ENCODE results near the gene TOR1AIP1. TPM values are rescaled to one million over a fixed set of nuclear protein-coding genes. Genes with fewer than 3 reads are reported as not detected.

Gene TOR1AIP1
- total RNA-seq, 1 donor from 2014 or later: 28.7 TPM

DNA sequence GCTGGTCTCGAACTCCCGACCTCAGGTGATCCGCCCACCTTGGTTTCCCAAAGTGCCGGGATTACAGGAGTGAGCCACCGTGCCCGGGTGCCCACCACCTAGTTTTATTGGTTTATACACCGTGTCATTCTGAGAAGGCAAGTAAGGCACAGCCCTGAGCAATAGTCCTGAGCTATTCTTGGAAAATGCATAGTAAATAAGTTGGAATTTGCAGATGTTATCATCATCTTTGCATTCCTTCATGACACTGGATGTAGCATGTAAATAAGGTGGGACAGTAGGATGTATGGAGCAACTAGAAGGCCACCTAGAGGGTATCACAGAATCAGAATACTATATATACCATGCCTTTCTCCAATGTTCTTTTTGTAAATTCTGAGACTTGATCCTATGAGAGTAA is 15.5 kb upstream of the TOR1AIP1 start:
- Histone ChIP-seq H3K9me3 (ENCODE audit: control insufficient read depth in 3 of 3, low read length in 3 of 3) (no peaks in the 10 kb centered on the region), H3K4me1 (ENCODE audit: control insufficient read depth in 3 of 3, insufficient read depth in 3 of 3, low read length in 3 of 3) (peaks cover 4 to 13% (median 7%) of the 10 kb centered on the region in 3 donors), H3K36me3 (ENCODE audit: control insufficient read depth in 3 of 3, insufficient read depth in 3 of 3, low read length in 3 of 3) (peaks cover 12 to 26% (median 21%) of the 10 kb centered on the region in 3 donors), H3K4me3 (ENCODE audit: low read length in 3 of 3) (no peak overlapping the region), H3K9ac (ENCODE audit: low read depth in 1 of 3, low read length in 3 of 3) (no peak overlapping the region), H3K27me3 (ENCODE audit: control insufficient read depth in 3 of 3, insufficient read depth in 3 of 3, low read length in 3 of 3) (no peaks in the 10 kb centered on the region), H3K27ac (ENCODE audit: low read depth, low read length) (no peak overlapping the region)

DNA sequence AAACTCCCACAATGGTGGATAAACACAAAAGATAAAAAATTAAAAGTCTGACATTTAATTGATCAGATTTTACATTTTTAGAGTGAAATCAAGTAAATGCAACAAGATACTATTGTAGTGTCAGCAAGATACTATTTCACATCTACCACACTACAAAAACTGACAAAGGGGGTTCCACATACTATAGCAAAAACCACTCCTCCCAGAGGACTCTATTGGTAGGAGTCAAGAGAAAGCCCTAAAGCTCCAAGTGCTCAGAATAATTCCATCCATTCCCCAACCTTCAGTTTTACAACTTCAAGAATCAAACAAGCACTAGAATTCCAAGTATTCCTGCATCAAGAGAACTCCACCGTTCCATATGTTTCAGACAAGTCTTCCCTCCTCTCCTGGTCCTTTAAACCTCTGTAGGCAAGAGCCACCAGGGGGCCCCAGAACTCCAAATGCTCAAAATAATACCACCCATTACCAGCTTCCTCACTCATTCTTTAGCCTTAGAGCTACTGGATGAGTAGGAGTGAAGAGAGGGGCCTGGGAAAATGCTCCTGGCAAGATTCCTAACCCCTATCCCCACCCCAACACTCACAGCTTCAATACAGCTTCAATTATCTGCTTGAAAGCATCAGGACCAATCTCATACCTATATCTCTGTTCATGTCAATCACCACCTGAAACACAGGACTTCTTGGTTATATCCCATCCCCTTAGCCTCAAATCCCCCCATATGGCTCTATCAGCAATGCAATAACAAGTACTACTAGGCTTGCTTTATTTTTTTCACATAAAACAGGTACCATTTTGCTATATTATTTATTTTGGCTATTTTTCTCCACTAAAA is 14.4 kb upstream of the TOR1AIP1 start:
- no peak overlapping the region for H3K27ac ChIP-seq (ENCODE audit: low read depth, low read length)
- no peak overlapping the region for H3K9ac ChIP-seq (ENCODE audit: low read depth in 1 of 3, low read length in 3 of 3)
- no peaks in the 10 kb centered on the region for H3K9me3 ChIP-seq (ENCODE audit: control insufficient read depth in 3 of 3, low read length in 3 of 3)
- H3K4me1 ChIP-seq (ENCODE audit: control insufficient read depth in 3 of 3, insufficient read depth in 3 of 3, low read length in 3 of 3): peaks cover 7 to 21% (median 9%) of the 10 kb centered on the region in 3 donors
- H3K36me3 ChIP-seq (ENCODE audit: control insufficient read depth in 3 of 3, insufficient read depth in 3 of 3, low read length in 3 of 3): peaks cover 12 to 26% (median 21%) of the 10 kb centered on the region in 3 donors
- H3K4me3 ChIP-seq (ENCODE audit: low read length in 3 of 3): no peak overlapping the region
- no peaks in the 10 kb centered on the region for H3K27me3 ChIP-seq (ENCODE audit: control insufficient read depth in 3 of 3, insufficient read depth in 3 of 3, low read length in 3 of 3)

DNA sequence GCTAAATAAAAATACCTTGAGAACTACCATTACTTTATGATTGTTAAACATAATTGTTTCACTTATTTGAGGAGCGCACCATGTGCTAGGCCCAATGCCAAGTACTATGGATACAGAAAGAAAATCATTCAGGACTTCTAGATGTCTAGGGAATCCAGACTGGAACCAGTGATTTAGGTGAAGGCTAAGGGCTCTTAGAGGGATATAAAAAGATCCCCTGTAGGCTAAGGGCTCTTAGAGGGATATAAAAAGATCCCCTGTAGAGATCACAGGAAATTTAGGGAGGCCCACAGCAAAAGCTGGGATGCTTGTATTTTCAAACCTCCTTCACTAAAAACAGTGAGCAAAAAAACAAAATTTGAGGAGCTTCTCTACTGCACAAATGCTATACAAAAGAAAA is 11.2 kb upstream of the TOR1AIP1 start:
- peaks cover under 1 to 19% (median 18%) of the 10 kb centered on the region in 3 donors for H3K36me3 ChIP-seq (ENCODE audit: control insufficient read depth in 3 of 3, insufficient read depth in 3 of 3, low read length in 3 of 3)
- peaks cover 7 to 21% (median 9%) of the 10 kb centered on the region in 3 donors for H3K4me1 ChIP-seq (ENCODE audit: control insufficient read depth in 3 of 3, insufficient read depth in 3 of 3, low read length in 3 of 3)

DNA sequence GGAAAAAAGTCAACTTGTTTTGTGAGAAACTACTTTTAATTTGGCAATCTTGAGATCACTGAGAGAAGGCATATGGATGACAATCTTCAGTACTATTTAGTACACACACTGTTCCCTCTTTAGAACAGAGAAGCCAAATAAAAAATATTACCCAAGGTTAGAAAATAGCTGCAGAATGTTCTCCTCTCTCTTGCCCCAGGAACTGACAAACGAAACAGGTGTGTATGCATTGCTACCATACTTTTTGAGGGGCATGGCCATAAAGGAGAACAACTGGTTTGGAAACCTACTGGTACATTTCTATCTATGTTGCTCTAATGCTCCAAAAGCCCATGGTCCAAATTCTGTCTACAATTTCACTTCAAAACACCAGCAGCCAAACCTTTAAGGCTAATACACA is 10.1 kb upstream of the TOR1AIP1 start:
- no peak overlapping the region for H3K9ac ChIP-seq (ENCODE audit: low read depth in 1 of 3, low read length in 3 of 3)
- H3K4me1 ChIP-seq (ENCODE audit: control insufficient read depth in 3 of 3, insufficient read depth in 3 of 3, low read length in 3 of 3): peaks cover 9 to 26% (median 9%) of the 10 kb centered on the region in 3 donors
- H3K36me3 ChIP-seq (ENCODE audit: control insufficient read depth in 3 of 3, insufficient read depth in 3 of 3, low read length in 3 of 3): peaks cover 0 to 20% (median 16%) of the 10 kb centered on the region in 3 donors
- H3K27me3 ChIP-seq (ENCODE audit: control insufficient read depth in 3 of 3, insufficient read depth in 3 of 3, low read length in 3 of 3): no peaks in the 10 kb centered on the region
- H3K9me3 ChIP-seq (ENCODE audit: control insufficient read depth in 3 of 3, low read length in 3 of 3): no peaks in the 10 kb centered on the region
- H3K27ac ChIP-seq (ENCODE audit: low read depth, low read length): peak overlapping the region; percentile 39
- H3K4me3 ChIP-seq (ENCODE audit: low read length in 3 of 3): no peak overlapping the region

More for the DNA sequence above, 11.2 kb upstream of the TOR1AIP1 start:
- Histone ChIP-seq H3K27me3 (ENCODE audit: control insufficient read depth in 3 of 3, insufficient read depth in 3 of 3, low read length in 3 of 3) (no peaks in the 10 kb centered on the region), H3K9ac (ENCODE audit: low read depth in 1 of 3, low read length in 3 of 3) (peak overlapping the region in 1 of 3 donors; percentile 51), H3K4me3 (ENCODE audit: low read length in 3 of 3) (no peak overlapping the region), H3K27ac (ENCODE audit: low read depth, low read length) (no peak overlapping the region), H3K9me3 (ENCODE audit: control insufficient read depth in 3 of 3, low read length in 3 of 3) (no peaks in the 10 kb centered on the region)

DNA sequence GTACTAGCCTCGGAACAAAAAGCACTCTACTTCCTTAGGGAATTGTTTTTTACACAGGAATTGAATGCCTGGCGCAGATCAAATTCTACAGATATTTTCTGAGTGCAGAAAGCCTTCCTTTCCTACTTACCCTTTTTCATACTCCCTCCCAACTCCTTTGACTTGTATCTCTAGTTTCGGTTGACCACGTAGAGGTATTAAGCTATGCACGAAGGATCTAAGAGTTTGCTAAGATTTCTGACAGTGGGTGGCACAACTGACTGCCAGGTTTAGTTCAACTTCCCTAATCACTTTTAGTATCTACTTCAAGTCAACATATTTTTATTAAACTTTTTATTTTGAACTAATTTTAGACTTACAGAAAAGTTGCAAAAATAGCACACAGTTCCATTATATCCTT is 9.5 kb upstream of the TOR1AIP1 start:
- Histone ChIP-seq H3K27me3 (ENCODE audit: control insufficient read depth in 3 of 3, insufficient read depth in 3 of 3, low read length in 3 of 3) (no peaks in the 10 kb centered on the region), H3K9ac (ENCODE audit: low read depth in 1 of 3, low read length in 3 of 3) (no peak overlapping the region), H3K27ac (ENCODE audit: low read depth, low read length) (peak overlapping the region; percentile 39), H3K9me3 (ENCODE audit: control insufficient read depth in 3 of 3, low read length in 3 of 3) (no peaks in the 10 kb centered on the region), H3K4me3 (ENCODE audit: low read length in 3 of 3) (no peak overlapping the region), H3K36me3 (ENCODE audit: control insufficient read depth in 3 of 3, insufficient read depth in 3 of 3, low read length in 3 of 3) (peaks cover 0 to 16% (median 16%) of the 10 kb centered on the region in 3 donors), H3K4me1 (ENCODE audit: control insufficient read depth in 3 of 3, insufficient read depth in 3 of 3, low read length in 3 of 3) (peaks cover 9 to 28% (median 9%) of the 10 kb centered on the region in 3 donors)

DNA sequence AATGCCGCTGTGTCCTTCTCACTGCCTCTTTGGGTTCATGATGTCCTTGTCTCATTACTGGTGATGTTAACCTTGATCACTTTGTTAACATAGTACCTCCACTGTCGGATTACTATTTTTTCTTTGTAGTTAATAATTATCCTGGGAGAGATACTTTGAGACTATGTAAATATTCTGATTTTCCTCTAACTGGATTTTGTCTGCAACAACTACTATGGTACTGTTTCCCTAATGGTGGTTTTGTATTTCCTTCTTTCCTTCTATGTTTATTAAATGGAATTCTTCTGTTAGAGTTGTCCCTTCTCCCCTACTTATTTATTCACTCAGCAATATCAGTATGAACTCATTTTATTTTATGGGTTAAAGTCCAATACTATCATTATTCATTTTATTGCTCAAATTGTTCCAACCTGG is 8.6 kb upstream of the TOR1AIP1 start:
- Histone ChIP-seq H3K4me1 (ENCODE audit: control insufficient read depth in 3 of 3, insufficient read depth in 3 of 3, low read length in 3 of 3) (peaks cover 11 to 26% (median 12%) of the 10 kb centered on the region in 3 donors), H3K27me3 (ENCODE audit: control insufficient read depth in 3 of 3, insufficient read depth in 3 of 3, low read length in 3 of 3) (no peaks in the 10 kb centered on the region), H3K4me3 (ENCODE audit: low read length in 3 of 3) (no peak overlapping the region), H3K27ac (ENCODE audit: low read depth, low read length) (no peak overlapping the region), H3K9ac (ENCODE audit: low read depth in 1 of 3, low read length in 3 of 3) (no peak overlapping the region), H3K9me3 (ENCODE audit: control insufficient read depth in 3 of 3, low read length in 3 of 3) (no peaks in the 10 kb centered on the region), H3K36me3 (ENCODE audit: control insufficient read depth in 3 of 3, insufficient read depth in 3 of 3, low read length in 3 of 3) (peaks cover 0 to 14% (median 14%) of the 10 kb centered on the region in 3 donors)

DNA sequence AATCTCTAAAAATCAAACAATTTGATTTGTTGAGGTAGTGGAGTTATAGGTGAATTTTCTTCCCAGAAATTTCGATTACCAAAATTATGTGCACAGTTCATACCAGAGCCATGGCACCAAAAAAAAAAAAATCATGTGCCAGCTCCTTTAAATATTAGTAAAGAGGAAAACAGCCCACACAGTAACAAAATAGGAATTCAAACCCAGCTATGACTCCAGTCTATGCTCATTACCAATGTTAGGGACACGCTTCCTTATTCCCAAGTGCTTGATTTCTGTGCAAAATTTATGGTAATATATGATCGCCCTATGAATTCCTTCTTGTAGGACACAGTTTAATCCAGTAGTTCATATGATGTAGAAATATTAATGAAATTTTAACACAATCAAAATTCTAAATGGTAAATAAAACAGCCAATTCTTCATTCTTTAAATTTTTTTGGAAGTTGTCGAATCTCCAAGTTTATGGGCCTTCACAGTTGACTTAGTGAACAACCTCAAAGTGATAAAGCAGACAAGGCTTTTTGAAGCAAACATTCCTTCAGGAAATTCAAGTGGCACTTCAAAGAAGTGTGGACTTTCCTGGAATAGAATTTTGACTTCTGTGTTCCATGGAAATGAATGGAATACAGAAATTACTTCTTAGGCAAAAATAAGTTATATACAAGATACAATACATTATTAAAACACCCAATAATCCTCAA is 6.3 kb upstream of the TOR1AIP1 start:
- Histone ChIP-seq H3K27ac (ENCODE audit: low read depth, low read length) (no peak overlapping the region), H3K4me3 (ENCODE audit: low read length in 3 of 3) (peak overlapping the region in 2 of 3 donors; percentile 31 to 85), H3K9me3 (ENCODE audit: control insufficient read depth in 3 of 3, low read length in 3 of 3) (no peaks in the 10 kb centered on the region), H3K27me3 (ENCODE audit: control insufficient read depth in 3 of 3, insufficient read depth in 3 of 3, low read length in 3 of 3) (no peaks in the 10 kb centered on the region), H3K36me3 (ENCODE audit: control insufficient read depth in 3 of 3, insufficient read depth in 3 of 3, low read length in 3 of 3) (peaks cover 0 to 12% (median 10%) of the 10 kb centered on the region in 3 donors), H3K9ac (ENCODE audit: low read depth in 1 of 3, low read length in 3 of 3) (peak overlapping the region in 1 of 3 donors; percentile 16), H3K4me1 (ENCODE audit: control insufficient read depth in 3 of 3, insufficient read depth in 3 of 3, low read length in 3 of 3) (peaks cover 11 to 26% (median 12%) of the 10 kb centered on the region in 3 donors)

DNA sequence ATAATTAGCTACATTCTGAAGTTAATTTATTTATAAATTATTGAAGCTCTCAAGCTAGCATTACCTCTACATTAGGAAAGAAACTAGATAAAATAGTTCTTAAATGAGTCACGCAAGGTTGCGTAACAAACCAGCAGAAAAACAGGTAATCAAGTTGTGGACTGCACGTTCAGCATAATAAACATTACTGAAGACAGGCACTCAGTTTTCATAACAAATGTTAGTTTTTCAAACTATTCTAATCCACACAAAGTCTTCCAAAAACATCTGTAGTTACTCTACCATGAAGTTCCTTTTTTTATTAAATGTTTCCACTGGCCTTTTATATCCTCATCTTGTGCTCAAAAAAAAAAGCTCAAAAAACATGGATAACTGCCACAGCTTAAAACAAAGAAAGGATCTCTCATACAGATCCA is 5.8 kb upstream of the TOR1AIP1 start:
- Histone ChIP-seq H3K27ac (ENCODE audit: low read depth, low read length) (no peak overlapping the region), H3K4me3 (ENCODE audit: low read length in 3 of 3) (peak overlapping the region; percentile 85 to 95 (median 90)), H3K4me1 (ENCODE audit: control insufficient read depth in 3 of 3, insufficient read depth in 3 of 3, low read length in 3 of 3) (peaks cover 8 to 22% (median 8%) of the 10 kb centered on the region in 3 donors), H3K9me3 (ENCODE audit: control insufficient read depth in 3 of 3, low read length in 3 of 3) (no peaks in the 10 kb centered on the region), H3K36me3 (ENCODE audit: control insufficient read depth in 3 of 3, insufficient read depth in 3 of 3, low read length in 3 of 3) (peaks cover 0 to 12% (median 10%) of the 10 kb centered on the region in 3 donors), H3K27me3 (ENCODE audit: control insufficient read depth in 3 of 3, insufficient read depth in 3 of 3, low read length in 3 of 3) (no peaks in the 10 kb centered on the region), H3K9ac (ENCODE audit: low read depth in 1 of 3, low read length in 3 of 3) (peak overlapping the region in 2 of 3 donors; percentile 83 to 88)

DNA sequence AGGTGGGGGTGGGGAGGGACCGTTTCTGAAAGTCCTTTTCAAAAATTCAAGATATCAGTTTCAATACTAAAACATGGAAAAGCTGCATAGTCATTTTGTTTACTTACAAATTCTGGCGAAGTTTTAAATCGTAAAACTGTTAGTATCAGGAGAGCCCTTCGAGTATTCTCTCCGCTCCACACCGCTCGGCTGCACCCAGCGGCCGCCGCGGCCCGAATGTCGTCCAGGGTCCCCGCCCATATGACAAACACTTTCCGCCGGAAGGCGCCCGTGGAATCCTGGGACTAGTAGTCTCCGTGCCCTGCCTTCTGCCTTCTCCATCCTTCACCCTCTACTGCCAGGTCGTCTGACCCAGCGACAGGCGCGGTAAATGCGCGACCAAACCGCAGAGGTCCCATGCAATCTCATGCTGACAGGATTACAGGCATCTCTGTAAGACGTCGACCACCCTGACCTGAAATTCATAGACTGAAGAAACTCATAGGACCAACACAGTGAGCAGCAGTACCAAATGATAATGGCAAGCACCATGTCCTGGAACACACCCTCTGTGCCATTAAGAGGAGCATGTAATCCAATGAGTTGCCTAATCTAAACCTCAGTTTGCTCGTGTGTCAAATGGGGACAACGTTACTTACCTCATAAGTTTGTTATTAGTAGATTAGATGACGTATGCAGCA is 4.4 kb upstream of the TOR1AIP1 start, which contains the start of gene TOR1AIP2:
Gene TOR1AIP2 (minus strand): TSS at position 218 of the 680 bp plus-strand sequence. CDS start 25,138 bp downstream, outside the sequence.
- peak within 1 kb of the TSS; percentile 56 for H3K27ac ChIP-seq (ENCODE audit: low read depth, low read length)
- peak within 1 kb of the TSS; percentile 82 to 88 (median 83) for H3K9ac ChIP-seq (ENCODE audit: low read depth in 1 of 3, low read length in 3 of 3)
- no peaks in the 10 kb centered on the region for H3K27me3 ChIP-seq (ENCODE audit: control insufficient read depth in 3 of 3, insufficient read depth in 3 of 3, low read length in 3 of 3)
- peaks cover 0 to 12% (median 10%) of the 10 kb centered on the region in 3 donors for H3K36me3 ChIP-seq (ENCODE audit: control insufficient read depth in 3 of 3, insufficient read depth in 3 of 3, low read length in 3 of 3)
- H3K4me3 ChIP-seq (ENCODE audit: low read length in 3 of 3): peak within 1 kb of the TSS; percentile 85 to 95 (median 90)
- peaks cover 4 to 17% (median 11%) of the 10 kb centered on the region in 3 donors for H3K4me1 ChIP-seq (ENCODE audit: control insufficient read depth in 3 of 3, insufficient read depth in 3 of 3, low read length in 3 of 3)
- no peaks in the 10 kb centered on the region for H3K9me3 ChIP-seq (ENCODE audit: control insufficient read depth in 3 of 3, low read length in 3 of 3)
